Suprapubic skin (tissue), 4 donors: ENCODE results near the gene CARMIL3.

Experiments
- CTCF ChIP-seq, 2 donors: fragments of 200-600 bp in 1 of 2; fragments of 450-650 bp in 1 of 2; sonication (generic) in 1 of 2; IDR thresholded peaks; one replicate each; pipeline ENCODE4 v1.5.1; 2016 to 2019; ENCODE audit warnings: antibody characterized with exemption in 2 of 2, mild to moderate bottlenecking in 1 of 2, moderate library complexity in 1 of 2
- EP300 ChIP-seq: sonication (generic); formaldehyde crosslinking; IDR thresholded peaks from one replicate; pipeline ENCODE4 v1.6.1; 2017; ENCODE audit warnings: antibody characterized with exemption
- POLR2A ChIP-seq, 2 donors: fragments of 450-650 bp; IDR thresholded peaks; one replicate each; pipeline ENCODE4 v1.6.1; 2017; ENCODE audit warnings: antibody characterized with exemption in 2 of 2, mild to moderate bottlenecking in 2 of 2, moderate library complexity in 2 of 2
- POLR2AphosphoS5 ChIP-seq, 3 donors: sonication (generic); formaldehyde crosslinking; IDR thresholded peaks; one replicate each; pipeline ENCODE4 v1.6.1; 2017; ENCODE audit warnings: antibody characterized with exemption in 3 of 3

- TF ChIP-seq CTCF (IDR thresholded peaks at IDR 0.05) (no peak), EP300 (no peak), POLR2A (IDR thresholded peaks at IDR 0.05) (no peak), POLR2AphosphoS5 (IDR thresholded peaks at IDR 0.05) (peak in 2 of 3 donors; percentile 18 to 65)
These were observed 18.9 kb upstream of the CARMIL3 start for GRCh38 chr14:24032727-24033418.
